Measurements from ENCODE around the gene SNX20.

- TF ChIP-seq CTCF (IDR thresholded peaks at IDR 0.05; ENCODE audit: extremely low read depth in 1 of 2, insufficient read depth in 1 of 2, low read depth in 1 of 2, low read length in 2 of 2) = no peak
- TF ChIP-seq POLR2A (IDR thresholded peaks at IDR 0.05; ENCODE audit: low read depth, low read length) = no peak
- TF ChIP-seq FOS (IDR thresholded peaks at IDR 0.05; ENCODE audit: borderline replicate concordance, insufficient read depth, low read length) = no peak
Observed at GRCh38 chr16:50684823-50685461, 3.8 kb upstream of the SNX20 start.
